Body of pancreas (tissue), 4 donors: ENCODE results near the gene POLN. TPM values are rescaled to one million over a fixed set of nuclear protein-coding genes. Genes with fewer than 3 reads are reported as not detected.

ENCODE experiments used
- ATAC-seq: fragments of 150-250 bp; one replicate; pipeline ENCODE4 v1.9.1; 2016
- DNase-seq, 4 donors: peaks; one replicate each; pipeline ENCODE4 v3.0.0-alpha.2; 2019
- H3K27ac ChIP-seq, 4 donors: fragments of 200-600 bp; sonication (generic); 1 replicate in 3 of 4; 2 replicates in 1 of 4; pipeline versions ENCODE4 v1.5.1 to v1.6.1; 2016 to 2019; ENCODE audit warnings: mild to moderate bottlenecking in 1 of 4, mixed read lengths in 1 of 4, moderate library complexity in 1 of 4
- H3K27me3 ChIP-seq, 2 donors: fragments of 200-600 bp; sonication (generic); one replicate each; pipeline ENCODE4 v1.6.0; 2016; ENCODE audit warnings: mild to moderate bottlenecking in 1 of 2
- H3K36me3 ChIP-seq, 2 donors: fragments of 200-600 bp; sonication (generic); replicated peaks in 1 of 2; 2 replicates each; pipeline ENCODE4 v1.5.1; 2016; ENCODE audit warnings: low read depth in 2 of 2; ENCODE audit not compliant: insufficient read depth in 1 of 2
- H3K4me1 ChIP-seq: fragments of 200-600 bp; sonication (generic); one replicate; pipeline ENCODE4 v1.6.0; 2016
- H3K4me3 ChIP-seq, 2 donors: fragments of 200-600 bp; sonication (generic); 1 replicate in 1 of 2; 2 replicates in 1 of 2; pipeline ENCODE4 v1.5.1; 2016 to 2019
- H3K9me3 ChIP-seq, 3 donors: fragments of 200-600 bp; sonication (generic); 1 replicate in 2 of 3; 2 replicates in 1 of 3; pipeline ENCODE4 v1.5.1; 2016
- CTCF ChIP-seq, 7 experiments: fragments of 450-650 bp in 4 of 7; fragments of 200-600 bp in 3 of 7; sonication (generic) in 3 of 7; IDR thresholded peaks; one replicate each; pipeline ENCODE4 v1.5.1; 2016 to 2019; ENCODE audit warnings: antibody characterized with exemption in 7 of 7
- POLR2A ChIP-seq, 3 donors: fragments of 450-650 bp; IDR thresholded peaks; one replicate each; pipeline ENCODE4 v1.6.1; 2016; ENCODE audit warnings: antibody characterized with exemption in 3 of 3, mild to moderate bottlenecking in 2 of 3
- WGBS, 2 donors: methylation state at CpG; one replicate each; pipeline ENCODE4 v1.1.5; 2017; 5-methylcytosine and 5-hydroxymethylcytosine counted together
- intact Hi-C: fragments of 100-400 bp; cut with DNase I; formaldehyde crosslinking; loops from one replicate; pipeline ENCODE4 v1.15.1; 2023
- total RNA-seq, 2 donors: library from RNA; depleted of rRNA; stranded (reverse); fragments of >200 nt; gene quantifications; one replicate each; pipeline ENCODE4 v1.1.0, GENCODE V29; 2016

Gene POLN
- total RNA-seq, 2 donors from 2014 or later = 4.9 to 5.9 TPM

GRCh38 chr4:2272828-2273120 is 30.9 kb upstream of the POLN start:
- no peak for TF ChIP-seq POLR2A (IDR thresholded peaks at IDR 0.05)
- no peak for TF ChIP-seq CTCF (IDR thresholded peaks at IDR 0.05)

DNA sequence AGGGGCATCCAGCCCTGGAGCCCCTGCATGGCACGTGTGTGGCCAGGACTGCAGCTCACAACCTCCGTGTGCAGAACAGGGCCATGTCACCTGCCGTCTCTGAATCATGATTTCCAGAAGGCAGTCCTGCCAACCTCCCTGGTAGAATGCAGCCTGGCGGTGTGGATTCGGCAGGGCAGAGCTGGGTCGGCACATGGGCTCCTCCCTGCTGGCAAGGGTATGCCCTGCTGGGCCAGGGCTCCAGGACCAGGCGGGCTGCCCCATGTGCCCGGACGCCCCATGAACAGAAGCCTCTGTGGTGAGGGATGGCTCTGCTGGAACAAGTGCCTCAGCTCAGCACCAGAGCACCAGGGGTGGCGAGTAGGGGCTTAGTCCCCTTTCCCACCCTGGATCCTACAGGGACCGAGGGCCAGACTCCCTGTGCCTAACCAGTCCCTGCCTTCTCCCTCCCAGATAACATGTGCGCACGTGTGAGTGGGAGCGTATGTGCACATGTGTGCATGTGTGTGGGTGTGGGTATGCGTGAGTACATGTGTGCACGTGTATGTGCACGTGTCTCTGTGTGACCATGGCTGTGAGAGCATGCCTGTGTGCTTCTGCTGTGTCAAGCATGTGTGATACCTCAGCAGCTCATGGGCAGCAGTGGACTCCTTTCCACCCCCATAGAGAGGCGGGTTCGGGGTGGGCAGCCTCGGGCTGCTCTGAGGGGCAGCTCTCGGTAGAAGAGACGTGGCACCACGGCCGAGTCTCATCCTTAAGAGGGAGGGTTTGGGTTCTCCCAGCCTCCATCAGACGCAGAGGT is 30.3 kb upstream of the POLN start:
- intact Hi-C loops = no loop called here
- no peak overlapping the region for H3K27ac ChIP-seq
- H3K9me3 ChIP-seq = no peaks in the 10 kb centered on the region
- WGBS, 2 donors = 84 to 88% methylated on average over 5 to 25 of the region's 25 CpGs
- no peak overlapping the region for H3K4me3 ChIP-seq
- H3K36me3 ChIP-seq = no peaks in the 10 kb centered on the region
- no peaks in the 10 kb centered on the region for H3K4me1 ChIP-seq
- no peaks in the 10 kb centered on the region for H3K27me3 ChIP-seq
- ATAC-seq (no peak), DNase-seq (no peak)
- TF ChIP-seq CTCF (IDR thresholded peaks at IDR 0.05) (no peak), POLR2A (IDR thresholded peaks at IDR 0.05) (no peak)

More at GRCh38 chr4:2272828-2273120, 30.9 kb upstream of the POLN start:
- 78% methylated on average over 6 of the region's 6 CpGs; no CpG with 5 or more reads in 1 of the 2 donors for WGBS, 2 donors
- Histone ChIP-seq H3K36me3 (no peaks in the 10 kb centered on the region), H3K27me3 (no peaks in the 10 kb centered on the region), H3K4me3 (no peak overlapping the region), H3K27ac (no peak overlapping the region), H3K9me3 (no peaks in the 10 kb centered on the region), H3K4me1 (no peaks in the 10 kb centered on the region)
- DNase-seq (no peak), ATAC-seq (no peak)
- intact Hi-C loops = no loop called here

- no peak overlapping the region for H3K4me3 ChIP-seq
- H3K36me3 ChIP-seq = no peaks in the 10 kb centered on the region
- ATAC-seq (no peak), DNase-seq (no peak)
- H3K4me1 ChIP-seq = peaks cover 1% of the 10 kb centered on the region
- intact Hi-C loops = no loop called here
- H3K27ac ChIP-seq = no peak overlapping the region
- 86 to 94% methylated on average over 3 to 24 of the region's 27 CpGs for WGBS, 2 donors
- H3K27me3 ChIP-seq = no peaks in the 10 kb centered on the region
- TF ChIP-seq CTCF (IDR thresholded peaks at IDR 0.05) (no peak), POLR2A (IDR thresholded peaks at IDR 0.05) (no peak)
- H3K9me3 ChIP-seq = no peaks in the 10 kb centered on the region
Observed at GRCh38 chr4:2271279-2272025, 29.5 kb upstream of the POLN start.

DNA sequence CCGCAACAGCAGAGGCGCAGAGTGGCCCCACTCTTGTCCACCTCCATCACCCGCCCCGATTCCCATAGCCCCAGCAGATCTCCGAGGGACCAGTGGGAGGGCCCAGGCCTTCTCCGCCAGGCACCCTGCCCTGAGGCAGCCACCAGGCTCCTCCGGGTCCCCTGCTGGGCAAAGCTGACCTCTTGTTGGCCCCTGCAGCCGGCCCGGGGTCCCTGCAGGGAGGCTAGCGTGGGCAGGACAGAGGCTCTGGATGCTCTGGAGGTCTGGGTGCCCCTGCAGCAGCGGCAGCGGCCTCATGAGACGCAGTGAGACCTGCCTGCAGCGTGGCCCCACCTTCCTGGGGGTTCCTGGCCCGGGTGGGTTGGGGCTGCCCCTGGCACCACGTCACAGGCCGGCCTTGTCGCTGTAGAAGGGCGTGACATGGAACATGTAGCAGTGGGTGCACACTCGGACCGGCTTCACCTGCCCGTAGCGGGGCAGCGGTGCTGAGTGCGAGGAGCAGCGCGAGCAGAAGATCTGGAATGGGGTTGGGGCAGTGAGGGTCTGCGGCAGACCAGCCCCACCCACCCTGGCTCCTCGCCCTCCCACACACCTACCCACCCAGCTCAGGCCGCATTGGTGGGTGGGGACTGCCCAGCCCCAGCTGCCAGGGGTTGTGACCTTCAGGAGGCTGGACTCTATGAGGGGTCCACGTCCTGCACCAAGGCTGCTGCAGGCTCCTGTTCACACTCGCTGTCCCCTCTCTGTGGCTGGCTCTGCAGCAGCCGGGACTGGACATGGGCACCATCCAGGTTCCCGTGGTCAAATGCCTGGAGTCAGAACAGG is 28.6 kb upstream of the POLN start:
- DNase-seq = no peak
- intact Hi-C loops = no loop called here
- TF ChIP-seq POLR2A (IDR thresholded peaks at IDR 0.05) (no peak), CTCF (IDR thresholded peaks at IDR 0.05) (no peak)
- Histone ChIP-seq H3K36me3 (no peaks in the 10 kb centered on the region), H3K4me3 (no peak overlapping the region), H3K4me1 (peaks cover 10% of the 10 kb centered on the region), H3K27me3 (no peaks in the 10 kb centered on the region), H3K9me3 (no peaks in the 10 kb centered on the region), H3K27ac (no peak overlapping the region)
- WGBS, 2 donors = 89 to 91% methylated on average over 10 to 30 of the region's 34 CpGs
- ATAC-seq = no peak
